Adipocyte (in vitro differentiated cells): ENCODE results near the gene SPINK5.
"Not testable (repeated sequence)": the region's sequence is repeated elsewhere in the genome, so short reads cannot be mapped to it uniquely, and the experiment has no call there.

Source experiments
- DNase-seq: peaks from one replicate; pipeline ENCODE4 v3.0.0-alpha.2; 2015; ENCODE audit warnings: low read depth
- H3K27me3 ChIP-seq: replicated peaks from 2 replicates; pipeline ENCODE4 v1.7.0; 2013; ENCODE audit warnings: mild to moderate bottlenecking, low read length, moderate library complexity; ENCODE audit not compliant: control insufficient read depth, insufficient read depth
- H3K36me3 ChIP-seq: 2 replicates; pipeline ENCODE4 v1.7.0; 2013; ENCODE audit warnings: low read length, mild to moderate bottlenecking, moderate library complexity; ENCODE audit not compliant: control insufficient read depth, insufficient read depth, severe bottlenecking
- H3K4me1 ChIP-seq: 2 replicates; pipeline ENCODE4 v1.7.0; 2013; ENCODE audit warnings: mild to moderate bottlenecking, low read length, moderate library complexity; ENCODE audit not compliant: control insufficient read depth, insufficient read depth
- H3K4me3 ChIP-seq: 2 replicates; pipeline ENCODE4 v1.7.0; 2013; ENCODE audit warnings: mild to moderate bottlenecking, low read length, moderate library complexity
- H3K9ac ChIP-seq: 2 replicates; pipeline ENCODE4 v1.7.0; 2013; ENCODE audit warnings: mild to moderate bottlenecking, low read length, moderate library complexity
- H3K9me3 ChIP-seq: 2 replicates; pipeline ENCODE4 v1.7.0; 2013; ENCODE audit warnings: mild to moderate bottlenecking, low read length, moderate library complexity; ENCODE audit not compliant: control insufficient read depth

The SPINK5 gene, protein sequence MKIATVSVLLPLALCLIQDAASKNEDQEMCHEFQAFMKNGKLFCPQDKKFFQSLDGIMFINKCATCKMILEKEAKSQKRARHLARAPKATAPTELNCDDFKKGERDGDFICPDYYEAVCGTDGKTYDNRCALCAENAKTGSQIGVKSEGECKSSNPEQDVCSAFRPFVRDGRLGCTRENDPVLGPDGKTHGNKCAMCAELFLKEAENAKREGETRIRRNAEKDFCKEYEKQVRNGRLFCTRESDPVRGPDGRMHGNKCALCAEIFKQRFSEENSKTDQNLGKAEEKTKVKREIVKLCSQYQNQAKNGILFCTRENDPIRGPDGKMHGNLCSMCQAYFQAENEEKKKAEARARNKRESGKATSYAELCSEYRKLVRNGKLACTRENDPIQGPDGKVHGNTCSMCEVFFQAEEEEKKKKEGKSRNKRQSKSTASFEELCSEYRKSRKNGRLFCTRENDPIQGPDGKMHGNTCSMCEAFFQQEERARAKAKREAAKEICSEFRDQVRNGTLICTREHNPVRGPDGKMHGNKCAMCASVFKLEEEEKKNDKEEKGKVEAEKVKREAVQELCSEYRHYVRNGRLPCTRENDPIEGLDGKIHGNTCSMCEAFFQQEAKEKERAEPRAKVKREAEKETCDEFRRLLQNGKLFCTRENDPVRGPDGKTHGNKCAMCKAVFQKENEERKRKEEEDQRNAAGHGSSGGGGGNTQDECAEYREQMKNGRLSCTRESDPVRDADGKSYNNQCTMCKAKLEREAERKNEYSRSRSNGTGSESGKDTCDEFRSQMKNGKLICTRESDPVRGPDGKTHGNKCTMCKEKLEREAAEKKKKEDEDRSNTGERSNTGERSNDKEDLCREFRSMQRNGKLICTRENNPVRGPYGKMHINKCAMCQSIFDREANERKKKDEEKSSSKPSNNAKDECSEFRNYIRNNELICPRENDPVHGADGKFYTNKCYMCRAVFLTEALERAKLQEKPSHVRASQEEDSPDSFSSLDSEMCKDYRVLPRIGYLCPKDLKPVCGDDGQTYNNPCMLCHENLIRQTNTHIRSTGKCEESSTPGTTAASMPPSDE

GRCh38 chr5:148063861-148064260 lies at the start of gene SPINK5:
TSS of gene SPINK5 (plus strand) at chr5:148063980. CDS start at chr5:148064045, 65 bp downstream.
- no peak for DNase-seq
- H3K27me3 ChIP-seq = no peaks in the 10 kb centered on the region
- no peak within 1 kb of the TSS for H3K9ac ChIP-seq
- no peaks in the 10 kb centered on the region for H3K36me3 ChIP-seq
- H3K9me3 ChIP-seq = no peaks in the 10 kb centered on the region
- no peaks in the 10 kb centered on the region for H3K4me1 ChIP-seq
- H3K4me3 ChIP-seq = no peak within 1 kb of the TSS

DNA sequence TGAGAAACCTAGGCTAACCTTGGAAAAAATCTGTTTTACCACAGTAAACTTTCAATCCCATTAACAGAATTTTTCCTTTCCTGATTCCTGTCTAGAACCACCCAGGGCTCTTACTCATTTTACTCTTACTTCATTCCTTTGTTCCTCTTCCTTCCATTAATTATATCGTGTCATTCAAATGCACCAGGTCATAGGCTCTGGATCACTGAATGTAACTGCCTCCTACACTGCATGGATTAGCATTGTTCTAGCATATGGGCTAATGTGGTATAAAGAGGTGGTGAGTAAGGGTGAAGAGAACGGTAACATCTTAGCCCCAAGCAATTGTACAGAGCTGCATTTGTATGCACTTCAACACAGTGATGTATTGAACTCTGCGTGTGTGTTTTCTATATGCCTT lies 49.5 kb upstream of the SPINK5 start:
- Histone ChIP-seq H3K9me3 (no peaks in the 10 kb centered on the region), H3K36me3 (no peaks in the 10 kb centered on the region), H3K9ac (no peak overlapping the region), H3K4me1 (peaks cover 7% of the 10 kb centered on the region), H3K4me3 (no peak overlapping the region), H3K27me3 (no peaks in the 10 kb centered on the region)
- DNase-seq = no peak

DNA sequence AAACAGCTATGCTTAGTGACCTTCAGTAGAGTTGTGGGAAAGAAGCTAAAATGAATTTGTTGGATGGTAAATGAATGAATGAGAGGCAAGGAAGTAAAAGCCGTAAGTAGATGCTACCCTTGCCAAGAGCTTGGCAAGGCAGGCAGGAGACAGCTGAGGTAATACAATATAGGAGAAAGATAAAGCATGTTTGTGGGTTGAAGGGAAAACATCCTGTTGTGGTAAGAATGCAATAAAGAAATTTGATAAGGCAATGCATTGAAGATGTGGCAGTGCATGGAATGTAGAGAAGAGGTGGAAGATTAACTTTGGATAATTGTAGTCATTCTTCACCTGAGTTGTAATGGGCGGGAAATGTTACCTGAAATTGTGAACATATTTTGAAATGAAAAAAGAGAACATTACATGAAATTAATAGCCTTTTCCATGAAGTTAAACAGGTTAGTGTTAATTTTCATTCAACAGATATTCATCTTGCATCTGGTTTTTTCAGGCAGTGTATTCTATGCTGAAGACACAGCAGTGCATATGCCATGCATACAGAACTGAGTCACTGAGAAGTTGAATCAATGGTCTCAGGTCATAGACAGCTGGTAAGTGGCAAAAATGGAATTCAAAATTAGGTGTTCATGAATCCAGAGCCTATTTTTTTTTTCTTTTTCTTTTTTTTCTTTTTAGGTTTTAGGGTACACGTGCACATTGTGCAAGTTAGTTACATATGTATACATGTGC lies 43.4 kb upstream of the SPINK5 start:
- Histone ChIP-seq H3K4me3 (no peak overlapping the region), H3K4me1 (no peaks in the 10 kb centered on the region), H3K36me3 (no peaks in the 10 kb centered on the region), H3K9me3 (no peaks in the 10 kb centered on the region), H3K27me3 (no peaks in the 10 kb centered on the region), H3K9ac (no peak overlapping the region)
- DNase-seq = no peak

GRCh38 chr5:148027505-148027904 lies 36.3 kb upstream of the SPINK5 start:
- no peak for DNase-seq
- Histone ChIP-seq H3K4me3 (no peak overlapping the region), H3K9me3 (no peaks in the 10 kb centered on the region), H3K9ac (no peak overlapping the region), H3K4me1 (no peaks in the 10 kb centered on the region), H3K27me3 (no peaks in the 10 kb centered on the region), H3K36me3 (no peaks in the 10 kb centered on the region)

DNA sequence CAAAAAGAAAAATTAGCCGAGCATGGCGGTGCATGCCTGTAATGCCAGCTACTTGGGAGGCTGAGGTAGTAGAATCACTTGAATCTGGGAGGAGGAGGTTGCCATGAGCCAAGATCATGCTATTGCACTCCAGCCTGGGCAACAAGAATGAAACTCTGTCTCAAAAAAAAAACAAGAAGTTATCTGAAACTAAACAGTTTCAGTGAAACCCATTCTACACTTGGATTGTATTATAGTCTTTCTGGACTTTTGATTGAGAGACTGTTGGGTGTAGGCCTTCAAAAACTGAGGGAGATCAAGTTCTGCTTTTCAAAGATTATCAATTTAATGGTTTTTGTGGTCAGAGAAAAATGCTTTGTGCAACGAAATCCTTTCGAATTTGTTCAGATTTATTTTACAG lies 34.6 kb upstream of the SPINK5 start:
- DNase-seq = no peak
- H3K9me3 ChIP-seq = no peaks in the 10 kb centered on the region

GRCh38 chr5:148033134-148033533 lies 30.6 kb upstream of the SPINK5 start:
- DNase-seq = no peak
- Histone ChIP-seq H3K4me1 (no peaks in the 10 kb centered on the region), H3K9me3 (no peaks in the 10 kb centered on the region), H3K4me3 (no peak overlapping the region), H3K36me3 (no peaks in the 10 kb centered on the region), H3K9ac (no peak overlapping the region), H3K27me3 (peaks cover 4% of the 10 kb centered on the region)

More for the DNA sequence above, 34.6 kb upstream of the SPINK5 start:
- Histone ChIP-seq H3K4me3 (no peak overlapping the region), H3K4me1 (no peaks in the 10 kb centered on the region), H3K27me3 (no peaks in the 10 kb centered on the region), H3K36me3 (no peaks in the 10 kb centered on the region), H3K9ac (no peak overlapping the region)

DNA sequence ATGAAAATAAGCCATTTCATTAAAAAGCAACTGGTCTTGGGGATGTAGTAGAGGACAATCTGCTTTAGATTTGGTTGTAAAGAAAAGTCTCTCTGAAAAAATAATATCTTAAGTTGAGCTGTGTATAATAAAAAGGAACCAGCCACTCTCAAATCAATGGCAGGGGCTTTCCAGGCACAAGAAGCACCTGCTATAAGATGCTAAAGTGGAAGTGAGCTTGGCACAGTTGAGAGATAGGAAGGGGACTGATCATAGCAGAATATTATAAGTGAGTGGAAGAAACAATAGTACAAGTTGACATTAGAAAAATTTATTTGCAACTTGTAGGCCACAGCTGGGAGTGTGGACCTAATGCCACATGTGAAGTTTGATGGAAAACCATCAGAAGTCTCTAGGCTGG lies 28.1 kb upstream of the SPINK5 start:
- no peak for DNase-seq
- Histone ChIP-seq H3K9me3 (no peaks in the 10 kb centered on the region), H3K27me3 (peaks cover 4% of the 10 kb centered on the region), H3K9ac (no peak overlapping the region), H3K36me3 (no peaks in the 10 kb centered on the region), H3K4me1 (no peaks in the 10 kb centered on the region), H3K4me3 (no peak overlapping the region)

GRCh38 chr5:148042881-148043280 lies 20.9 kb upstream of the SPINK5 start:
- Histone ChIP-seq H3K27me3 (no peaks in the 10 kb centered on the region), H3K9ac (no peak overlapping the region), H3K9me3 (no peaks in the 10 kb centered on the region), H3K4me3 (no peak overlapping the region), H3K36me3 (no peaks in the 10 kb centered on the region), H3K4me1 (no peaks in the 10 kb centered on the region)
- no peak for DNase-seq

- no peaks in the 10 kb centered on the region for H3K4me1 ChIP-seq
- H3K9me3 ChIP-seq = no peaks in the 10 kb centered on the region
- no peak for DNase-seq
- H3K4me3 ChIP-seq = no peak overlapping the region
- H3K27me3 ChIP-seq = no peaks in the 10 kb centered on the region
- H3K9ac ChIP-seq = no peak overlapping the region
- H3K36me3 ChIP-seq = no peaks in the 10 kb centered on the region
Observed at GRCh38 chr5:148043705-148044104, 20.1 kb upstream of the SPINK5 start.

DNA sequence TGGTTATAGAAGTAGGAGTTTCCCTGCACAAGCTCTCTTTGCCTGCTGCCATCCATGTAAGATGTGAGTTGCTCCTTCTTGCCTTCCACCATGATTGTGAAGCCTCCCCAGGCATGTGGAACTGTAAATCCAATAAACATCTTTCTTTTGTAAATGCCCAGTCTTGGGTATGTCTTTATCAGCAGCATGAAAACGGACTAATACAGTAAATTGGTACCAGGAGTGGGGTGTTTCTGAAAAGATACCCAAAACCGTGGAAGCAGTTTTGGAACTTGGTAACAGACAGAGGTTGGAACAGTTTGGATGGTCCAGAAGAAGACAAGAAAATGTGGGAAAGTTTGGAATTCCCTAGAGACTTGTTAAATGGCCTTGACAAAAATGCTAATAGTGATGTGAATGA lies 8.6 kb upstream of the SPINK5 start:
- H3K9ac ChIP-seq, H3K4me1 ChIP-seq, DNase-seq, H3K4me3 ChIP-seq, H3K36me3 ChIP-seq, H3K27me3 ChIP-seq: not testable (repeated sequence)
- H3K9me3 ChIP-seq = peaks cover 20% of the 10 kb centered on the region

DNA sequence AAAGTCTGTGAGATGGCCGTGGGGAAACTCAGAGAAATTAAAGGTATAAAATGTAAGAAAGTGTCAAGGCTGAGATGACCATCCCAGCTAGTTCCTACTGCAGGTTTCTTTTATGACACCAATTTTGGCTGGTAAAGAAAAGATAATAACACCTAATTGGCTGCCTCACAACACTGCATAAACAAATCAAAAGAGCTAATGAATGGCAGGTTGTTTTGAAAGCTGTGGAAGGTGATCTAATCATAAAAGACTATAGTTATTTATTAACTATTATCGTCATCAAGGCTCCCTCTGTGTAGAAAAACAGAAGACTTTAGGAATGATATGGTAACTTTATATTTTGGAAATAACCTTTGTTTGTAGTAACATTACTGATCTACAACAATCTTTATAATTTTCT lies 3.5 kb upstream of the SPINK5 start:
- Histone ChIP-seq H3K4me3 (no peak overlapping the region), H3K27me3 (no peaks in the 10 kb centered on the region)
- no peak for DNase-seq

More for the DNA sequence above, 3.5 kb upstream of the SPINK5 start:
- Histone ChIP-seq H3K9ac (no peak overlapping the region), H3K36me3 (no peaks in the 10 kb centered on the region), H3K4me1 (no peaks in the 10 kb centered on the region), H3K9me3 (peaks cover 8% of the 10 kb centered on the region)
